Activated CD8-positive, alpha-beta memory T cell treated with anti-CD3 and anti-CD28 coated beads, Interleukin-2, amount 50 U/mL, for 1 hour (primary cell): ENCODE data around the gene SDK2.
"Not testable (repeated sequence)": the region's sequence is repeated elsewhere in the genome, so short reads cannot be mapped to it uniquely, and the experiment has no call there.

Experiments
- DNase-seq: peaks from one replicate; pipeline ENCODE4 v3.0.0-alpha.2; 2020; ENCODE audit errors: extremely low read depth

SDK2 gene

GRCh38 chr17:73342050-73342522, 302.2 kb downstream of the SDK2 start:
- DNase-seq = no peak

GRCh38 chr17:73341350-73342049, 302.7 kb downstream of the SDK2 start:
- DNase-seq = no peak

DNA sequence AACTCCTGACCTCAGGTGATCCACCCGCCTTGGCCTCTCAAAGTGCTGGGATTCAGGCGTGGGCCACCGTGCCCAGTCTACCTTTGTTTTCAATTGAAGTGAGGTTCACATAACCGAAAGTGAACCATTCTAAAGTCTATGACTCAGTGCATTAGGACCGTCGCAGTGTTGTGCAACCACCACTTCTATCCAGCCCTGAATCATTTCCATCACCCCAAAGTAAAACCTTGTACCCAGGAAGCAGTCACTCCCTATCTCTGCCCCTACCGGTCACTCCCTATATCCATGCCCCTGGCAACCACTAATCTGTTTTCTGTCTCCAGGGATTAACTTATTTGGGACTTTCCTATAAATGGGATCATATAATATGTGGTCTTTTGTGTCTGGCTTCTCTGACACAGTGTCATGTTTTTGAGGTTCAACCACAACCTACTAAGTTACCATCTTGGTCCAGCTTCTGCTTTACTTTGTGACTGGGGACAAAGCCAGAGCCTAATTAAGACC, 304.1 kb downstream of the SDK2 start:
- DNase-seq = no peak

- DNase-seq = no peak
Observed at GRCh38 chr17:73338566-73339197, 305.6 kb downstream of the SDK2 start.

GRCh38 chr17:73338050-73338521, 306.2 kb downstream of the SDK2 start:
- DNase-seq = no peak

DNA sequence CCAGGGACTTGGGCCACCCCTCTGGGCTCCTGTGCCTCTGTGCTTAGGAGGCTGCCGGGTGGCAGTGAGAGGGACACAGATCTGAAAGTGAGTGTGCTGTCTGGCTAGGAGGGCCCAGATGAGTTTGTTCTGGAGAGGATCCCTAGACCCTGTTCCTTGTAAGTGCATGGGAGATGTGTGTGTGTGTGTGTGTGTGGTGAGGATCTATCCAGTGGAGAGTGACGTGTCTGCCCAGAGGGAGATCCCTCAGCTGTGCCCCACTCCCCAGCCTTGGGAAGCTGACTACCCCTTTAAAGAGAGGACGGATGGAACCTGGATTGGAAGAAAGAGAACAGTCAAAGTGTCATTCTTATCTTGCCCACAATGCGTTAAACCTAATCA, 306.9 kb downstream of the SDK2 start:
- no peak for DNase-seq

DNA sequence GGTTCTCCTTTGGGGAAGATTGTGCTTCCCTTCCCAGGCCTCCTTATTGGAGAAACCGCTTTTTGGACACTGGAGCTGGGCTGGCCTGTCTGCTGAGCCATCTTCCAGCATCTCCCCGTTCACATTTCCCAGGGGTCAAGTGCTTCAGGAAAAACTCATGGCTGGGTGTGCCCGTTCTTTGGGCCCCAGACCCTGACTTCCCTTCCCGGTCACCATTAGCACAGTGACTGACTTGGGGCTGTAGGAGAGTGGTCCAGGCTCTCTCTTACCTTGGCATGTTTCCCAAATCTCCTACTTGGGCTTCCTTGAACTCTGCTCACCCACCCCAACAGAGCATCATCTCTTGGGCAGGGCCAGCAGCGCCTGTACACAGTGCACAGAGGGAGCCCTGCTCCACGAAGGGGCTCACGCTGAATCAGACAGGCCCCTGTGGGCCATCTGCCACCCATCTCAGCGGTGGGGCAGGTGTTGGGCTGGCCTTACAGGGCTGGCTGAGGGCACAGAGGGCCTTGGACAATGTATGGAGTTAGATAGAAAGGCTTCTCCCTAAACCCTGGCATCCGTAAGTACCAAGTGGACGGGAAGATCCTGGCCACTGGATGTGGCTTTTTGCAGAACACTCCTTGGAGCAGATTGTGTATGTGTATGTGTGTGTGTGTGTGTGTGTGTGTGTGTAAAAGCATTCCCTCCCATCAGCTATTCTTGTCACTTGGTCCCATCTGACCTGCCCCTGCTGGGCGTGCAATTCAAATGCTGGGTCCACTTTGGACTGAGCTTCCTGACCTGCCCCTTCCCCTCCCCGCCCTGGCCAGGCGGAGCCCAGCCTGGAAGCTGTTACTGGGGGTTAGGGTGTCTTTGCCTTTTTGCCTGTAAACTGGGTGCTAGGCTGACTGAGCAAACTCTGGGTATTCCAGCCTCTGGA, 307.6 kb downstream of the SDK2 start:
- no peak for DNase-seq

GRCh38 chr17:73335591-73336407, 308.4 kb downstream of the SDK2 start:
- DNase-seq = no peak

- no peak for DNase-seq
Observed at GRCh38 chr17:73334771-73335513, 309.3 kb downstream of the SDK2 start.

DNA sequence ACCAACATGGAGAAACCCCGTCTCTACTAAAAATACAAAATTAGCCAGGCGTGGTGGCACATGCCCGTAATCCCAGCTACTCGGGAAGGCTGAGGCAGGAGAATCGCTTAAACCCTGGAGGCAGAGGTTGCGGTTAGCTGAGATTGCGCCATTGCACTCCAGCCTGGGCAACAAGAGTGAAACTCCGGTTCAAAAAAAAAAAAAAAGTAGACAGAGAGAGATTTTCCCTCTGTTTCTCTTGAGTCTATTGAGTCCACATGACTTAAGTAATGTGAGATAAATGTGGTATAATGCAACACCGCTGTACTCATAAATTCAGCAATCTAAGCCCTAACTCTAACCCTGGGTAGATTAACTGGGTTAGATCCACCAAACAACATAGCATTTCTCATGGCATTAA, 310.8 kb downstream of the SDK2 start:
- DNase-seq = not testable (repeated sequence)

GRCh38 chr17:73331060-73331459, 313.2 kb downstream of the SDK2 start:
- DNase-seq = no peak

DNA sequence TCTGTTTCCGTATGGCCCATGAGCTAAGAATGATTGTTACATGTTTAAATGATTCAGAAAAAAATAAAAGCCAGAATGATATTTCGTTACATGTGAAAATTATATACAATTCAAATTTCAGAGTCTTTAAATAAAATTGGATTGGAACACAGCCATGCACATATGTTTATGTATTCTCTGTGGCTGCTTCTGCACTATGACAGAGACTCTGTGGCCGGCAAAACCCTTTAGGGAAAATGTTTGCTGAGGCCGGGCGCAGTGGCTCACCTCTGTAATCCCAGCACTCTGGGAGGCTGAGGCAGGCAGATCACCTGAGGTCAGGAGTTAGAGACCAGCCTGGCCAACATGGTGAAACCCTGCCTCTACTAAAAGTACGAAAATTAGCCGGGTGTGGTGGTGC, 316.6 kb downstream of the SDK2 start:
- no peak for DNase-seq

DNA sequence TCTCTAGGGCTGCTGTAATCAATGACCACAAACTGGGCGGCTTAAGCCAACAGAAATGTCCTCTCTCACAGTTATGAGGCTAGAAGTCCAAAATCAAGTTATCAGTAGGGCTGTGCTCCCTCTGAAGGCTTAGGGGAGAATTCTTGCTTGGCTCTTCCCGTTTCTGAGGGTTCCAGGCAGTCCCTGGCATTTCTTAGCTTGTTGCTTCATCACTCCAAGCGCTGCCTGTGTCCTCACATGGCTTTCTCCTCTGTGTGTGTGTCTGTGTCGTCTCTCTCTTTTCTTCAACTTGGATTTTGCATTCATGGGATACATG, 318.8 kb downstream of the SDK2 start:
- DNase-seq = no peak

DNA sequence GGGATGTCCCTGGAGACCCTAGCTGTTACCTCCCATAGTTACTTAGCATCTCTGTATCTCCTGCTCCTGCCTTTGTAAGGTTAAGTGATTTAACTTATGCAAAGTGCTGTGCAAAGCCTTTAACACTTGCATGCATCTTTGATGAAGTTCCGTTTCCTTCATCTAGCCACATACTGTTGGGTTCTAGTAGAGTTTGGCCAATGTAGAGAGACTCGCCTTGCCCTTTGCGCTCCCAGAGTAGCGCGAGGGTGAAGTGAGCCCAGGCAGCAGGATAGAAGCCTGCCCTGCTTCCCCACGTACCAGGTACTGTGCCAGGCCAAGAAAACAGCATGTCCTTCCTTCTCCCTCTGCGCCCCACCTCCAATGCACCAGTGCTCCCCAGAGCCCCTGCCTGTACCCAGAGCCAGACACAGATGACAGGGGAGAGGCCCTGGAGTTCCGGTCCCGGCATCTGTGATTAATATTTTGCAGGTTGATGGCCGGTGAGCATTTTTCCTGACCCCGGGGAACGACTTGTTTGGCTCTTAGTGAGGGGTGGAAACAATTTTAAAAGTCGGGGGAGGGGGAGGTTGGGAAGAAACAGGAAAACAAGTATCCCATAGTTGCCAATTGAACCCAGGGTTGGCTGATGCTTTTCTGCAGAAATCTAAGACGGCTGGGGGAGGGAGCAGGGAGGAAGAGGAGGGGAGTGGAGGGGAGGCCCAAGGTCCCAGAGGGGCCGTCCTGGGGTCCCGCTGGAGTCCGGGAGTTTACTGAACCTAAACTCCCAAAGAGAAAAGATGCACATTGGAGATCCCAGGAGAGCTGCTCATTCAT, 319.3 kb downstream of the SDK2 start:
- DNase-seq = no peak

- no peak for DNase-seq
Observed at GRCh38 chr17:73324160-73324475, 320.1 kb downstream of the SDK2 start.

GRCh38 chr17:73323409-73324159, 320.7 kb downstream of the SDK2 start:
- no peak for DNase-seq

GRCh38 chr17:73320601-73321264, 323.5 kb downstream of the SDK2 start:
- no peak for DNase-seq

GRCh38 chr17:73319766-73320165, 324.5 kb downstream of the SDK2 start:
- DNase-seq = no peak

- no peak for DNase-seq
Observed at GRCh38 chr17:73318836-73319235, 325.4 kb downstream of the SDK2 start.
